K562 (cell line): ENCODE results near the gene ZNF624. TPM values are rescaled to one million over a fixed set of nuclear protein-coding genes. Genes with fewer than 3 reads are reported as not detected.

Experiments used
- polyA plus RNA-seq, 8 experiments: library from polyadenylated mRNA; depleted of rRNA in 4 of 8; stranded (reverse) in 5 of 8; unstranded in 3 of 8; fragments of >200 nt; fragmentation: Nextera tagmentation in 2 of 8; fragmentation: Illumina TruSeq in 1 of 8; extraction: Ambion mirVana in 2 of 8; extraction: Trizol in 1 of 8; gene quantifications; 2 replicates each; pipeline versions ENCODE4 v1.2.1 to v1.2.3, GENCODE V29; 2011 to 2014; ENCODE audit warnings: inconsistent platforms in 1 of 8, missing spikeins in 1 of 8
- small RNA-seq: library from RNA; depleted of rRNA; stranded (forward); fragments of <200 nt; gene quantifications from one replicate; pipeline ENCODE3, GENCODE V24; 2014
- total RNA-seq, 7 experiments: library from RNA; depleted of rRNA in 6 of 7; stranded (reverse); fragments of >200 nt in 6 of 7; fragmentation: Illumina TruSeq in 2 of 7; extraction: Trizol in 2 of 7; gene quantifications; 2 replicates each; pipeline versions ENCODE4 v1.2.1 to v1.2.3, GENCODE V29; 2011 to 2021; ENCODE audit warnings: low replicate concordance in 1 of 7

ZNF624 gene
- total and polyA plus RNA-seq, 9 of the 15 experiments (the other 6 are each of a cell fraction or from before 2014, with no cell fraction given): 0.34 to 2.1 (median 1.1) TPM

Small RNAs within 50 kb of the gene (small RNA-seq; reads per million reads assigned to genes)
- gene RNU6-405P: not detected

Other genes with a start within 250 kb of the ZNF624 start
- 43.5 and 51.6 TPM in 2 replicates for gene TRPV2, start 238.3 kb downstream of the ZNF624 start, total RNA-seq (2014; rRNA removed)
- gene TRPV2, start 238.3 kb downstream of the ZNF624 start, total RNA-seq (2014; rRNA removed; fragmentation: Illumina TruSeq; extraction: Trizol): 24.1 and 30.3 TPM in 2 replicates
- gene TRPV2, start 238.3 kb downstream of the ZNF624 start, total RNA-seq (2015; rRNA removed; fragmentation: Illumina TruSeq; extraction: Trizol): 28.6 and 31.9 TPM in 2 replicates
- gene TRPV2, start 238.3 kb downstream of the ZNF624 start, total RNA-seq (2021): 93.6 and 97.5 TPM in 2 replicates
- 37.5 and 60.1 TPM in 2 replicates for gene TRPV2, start 238.3 kb downstream of the ZNF624 start, polyA plus RNA-seq (2011; rRNA removed)
- 29.6 and 39.7 TPM in 2 replicates for gene TRPV2, start 238.3 kb downstream of the ZNF624 start, polyA plus RNA-seq (2014; fragmentation: Illumina TruSeq; extraction: Trizol)
- gene TRPV2, start 238.3 kb downstream of the ZNF624 start, polyA plus RNA-seq (2014; fragmentation: Nextera tagmentation; extraction: Ambion mirVana): 10 to 100 TPM in 1 of 2 experiments, 1 to 10 TPM in 1; 10.0 to 15.6 TPM
- 33.7 and 42.0 TPM in 2 replicates for gene TRPV2, start 238.3 kb downstream of the ZNF624 start, polyA plus RNA-seq (2014; rRNA removed)
- gene LRRC75A, start 161.7 kb downstream of the ZNF624 start, total RNA-seq (2014; rRNA removed): not detected in 2 replicates
- not detected in 2 replicates for gene LRRC75A, start 161.7 kb downstream of the ZNF624 start, total RNA-seq (2014; rRNA removed; fragmentation: Illumina TruSeq; extraction: Trizol)
- gene LRRC75A, start 161.7 kb downstream of the ZNF624 start, total RNA-seq (2015; rRNA removed; fragmentation: Illumina TruSeq; extraction: Trizol): not detected in 2 replicates
- 0.04 TPM in 1 of 2 replicates, not detected in the other for gene LRRC75A, start 161.7 kb downstream of the ZNF624 start, total RNA-seq (2021)
- 0.05 and 0.07 TPM in 2 replicates for gene LRRC75A, start 161.7 kb downstream of the ZNF624 start, polyA plus RNA-seq (2011; rRNA removed)
- not detected in 2 replicates for gene LRRC75A, start 161.7 kb downstream of the ZNF624 start, polyA plus RNA-seq (2014; fragmentation: Illumina TruSeq; extraction: Trizol)
- gene LRRC75A, start 161.7 kb downstream of the ZNF624 start, polyA plus RNA-seq (2014; fragmentation: Nextera tagmentation; extraction: Ambion mirVana): under 1 TPM; 0.08 to 0.34 TPM
- 0.05 TPM in 1 of 2 replicates, not detected in the other for gene LRRC75A, start 161.7 kb downstream of the ZNF624 start, polyA plus RNA-seq (2014; rRNA removed)
- gene ZNF287, start 84.6 kb downstream of the ZNF624 start, total RNA-seq (2014; rRNA removed): 0.04 and 0.27 TPM in 2 replicates
- not detected in 2 replicates for gene ZNF287, start 84.6 kb downstream of the ZNF624 start, total RNA-seq (2014; rRNA removed; fragmentation: Illumina TruSeq; extraction: Trizol)
- 0.14 TPM in 1 of 2 replicates, not detected in the other for gene ZNF287, start 84.6 kb downstream of the ZNF624 start, total RNA-seq (2015; rRNA removed; fragmentation: Illumina TruSeq; extraction: Trizol)
- 0.18 and 0.22 TPM in 2 replicates for gene ZNF287, start 84.6 kb downstream of the ZNF624 start, total RNA-seq (2021)
- 0.21 TPM in 1 of 2 replicates, not detected in the other for gene ZNF287, start 84.6 kb downstream of the ZNF624 start, polyA plus RNA-seq (2011; rRNA removed)
- gene ZNF287, start 84.6 kb downstream of the ZNF624 start, polyA plus RNA-seq (2014; fragmentation: Illumina TruSeq; extraction: Trizol): 0.06 and 0.19 TPM in 2 replicates
- under 1 TPM in 1 of 2 experiments, not detected in 1; 0.18 TPM for gene ZNF287, start 84.6 kb downstream of the ZNF624 start, polyA plus RNA-seq (2014; fragmentation: Nextera tagmentation; extraction: Ambion mirVana)
- gene ZNF287, start 84.6 kb downstream of the ZNF624 start, polyA plus RNA-seq (2014; rRNA removed): 0.01 and 0.08 TPM in 2 replicates
- gene CCDC144A, start 36.4 kb upstream of the ZNF624 start, total RNA-seq (2014; rRNA removed): 0.32 and 0.37 TPM in 2 replicates
- 0.70 and 0.76 TPM in 2 replicates for gene CCDC144A, start 36.4 kb upstream of the ZNF624 start, total RNA-seq (2014; rRNA removed; fragmentation: Illumina TruSeq; extraction: Trizol)
- 0.57 and 0.58 TPM in 2 replicates for gene CCDC144A, start 36.4 kb upstream of the ZNF624 start, total RNA-seq (2015; rRNA removed; fragmentation: Illumina TruSeq; extraction: Trizol)
- gene CCDC144A, start 36.4 kb upstream of the ZNF624 start, total RNA-seq (2021): 0.42 and 0.71 TPM in 2 replicates
- 0.08 and 0.20 TPM in 2 replicates for gene CCDC144A, start 36.4 kb upstream of the ZNF624 start, polyA plus RNA-seq (2011; rRNA removed)
- 0.24 and 0.36 TPM in 2 replicates for gene CCDC144A, start 36.4 kb upstream of the ZNF624 start, polyA plus RNA-seq (2014; fragmentation: Illumina TruSeq; extraction: Trizol)
- gene CCDC144A, start 36.4 kb upstream of the ZNF624 start, polyA plus RNA-seq (2014; fragmentation: Nextera tagmentation; extraction: Ambion mirVana): under 1 TPM; 0.03 to 0.14 TPM
- gene CCDC144A, start 36.4 kb upstream of the ZNF624 start, polyA plus RNA-seq (2014; rRNA removed): 0.20 and 0.44 TPM in 2 replicates